Fibroblast of villous mesenchyme (primary cell): Measurements from ENCODE around the gene PLEKHG7. TPM values are rescaled to one million over a fixed set of nuclear protein-coding genes. Genes with fewer than 3 reads are reported as not detected.

Source experiments
- DNase-seq: peaks from one replicate; pipeline ENCODE4 v3.0.0-alpha.2; 2010; ENCODE audit warnings: low read depth
- H3K4me3 ChIP-seq: 2 replicates; pipeline ENCODE4 v1.5.1; 2011; ENCODE audit warnings: low read depth, mild to moderate bottlenecking, low read length
- total RNA-seq: library from RNA; depleted of rRNA; stranded (reverse); fragments of >200 nt; gene quantifications from 2 replicates; pipeline ENCODE4 v1.2.3, GENCODE V29; 2012
- TF ChIP-seq, protein P1 (sequence below): IDR thresholded peaks from 2 replicates; pipeline ENCODE4 v1.5.1; 2012; ENCODE audit warnings: low read depth, mild to moderate bottlenecking, low read length; ENCODE audit not compliant: insufficient read depth

The PLEKHG7 gene
- total RNA-seq, 1 donor: not detected

GRCh38 chr12:92733181-92733580 lies 30.4 kb downstream of the PLEKHG7 start:
- no peak overlapping the region for H3K4me3 ChIP-seq
- DNase-seq: no peak
- TF ChIP-seq, protein P1, sequence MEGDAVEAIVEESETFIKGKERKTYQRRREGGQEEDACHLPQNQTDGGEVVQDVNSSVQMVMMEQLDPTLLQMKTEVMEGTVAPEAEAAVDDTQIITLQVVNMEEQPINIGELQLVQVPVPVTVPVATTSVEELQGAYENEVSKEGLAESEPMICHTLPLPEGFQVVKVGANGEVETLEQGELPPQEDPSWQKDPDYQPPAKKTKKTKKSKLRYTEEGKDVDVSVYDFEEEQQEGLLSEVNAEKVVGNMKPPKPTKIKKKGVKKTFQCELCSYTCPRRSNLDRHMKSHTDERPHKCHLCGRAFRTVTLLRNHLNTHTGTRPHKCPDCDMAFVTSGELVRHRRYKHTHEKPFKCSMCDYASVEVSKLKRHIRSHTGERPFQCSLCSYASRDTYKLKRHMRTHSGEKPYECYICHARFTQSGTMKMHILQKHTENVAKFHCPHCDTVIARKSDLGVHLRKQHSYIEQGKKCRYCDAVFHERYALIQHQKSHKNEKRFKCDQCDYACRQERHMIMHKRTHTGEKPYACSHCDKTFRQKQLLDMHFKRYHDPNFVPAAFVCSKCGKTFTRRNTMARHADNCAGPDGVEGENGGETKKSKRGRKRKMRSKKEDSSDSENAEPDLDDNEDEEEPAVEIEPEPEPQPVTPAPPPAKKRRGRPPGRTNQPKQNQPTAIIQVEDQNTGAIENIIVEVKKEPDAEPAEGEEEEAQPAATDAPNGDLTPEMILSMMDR: no peak

DNA sequence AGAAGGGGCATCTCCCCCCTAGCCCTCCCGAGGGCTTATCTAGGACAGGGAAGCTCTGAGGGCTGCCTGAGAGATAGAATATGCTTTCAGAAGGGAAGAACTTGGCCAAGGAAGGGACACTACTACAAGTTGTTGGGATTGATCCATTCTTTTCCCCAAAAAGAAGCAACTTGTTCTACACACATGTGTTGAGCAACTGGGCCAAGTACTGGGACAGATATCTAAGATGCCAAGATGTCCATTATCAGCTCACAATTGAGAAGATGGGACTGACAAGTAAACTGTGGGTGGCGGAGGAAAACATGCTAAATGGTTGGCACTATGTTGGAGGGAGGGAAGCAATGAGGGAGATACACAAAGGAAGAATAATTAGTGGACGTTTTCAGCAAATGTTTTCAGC lies 30.9 kb downstream of the PLEKHG7 start:
- no peak for DNase-seq
- no peak overlapping the region for H3K4me3 ChIP-seq
- TF ChIP-seq, protein P1: no peak

GRCh38 chr12:92735131-92735721 lies 32.4 kb downstream of the PLEKHG7 start:
- TF ChIP-seq, protein P1: no peak
- DNase-seq: peak; percentile 77
- H3K4me3 ChIP-seq: no peak overlapping the region

DNA sequence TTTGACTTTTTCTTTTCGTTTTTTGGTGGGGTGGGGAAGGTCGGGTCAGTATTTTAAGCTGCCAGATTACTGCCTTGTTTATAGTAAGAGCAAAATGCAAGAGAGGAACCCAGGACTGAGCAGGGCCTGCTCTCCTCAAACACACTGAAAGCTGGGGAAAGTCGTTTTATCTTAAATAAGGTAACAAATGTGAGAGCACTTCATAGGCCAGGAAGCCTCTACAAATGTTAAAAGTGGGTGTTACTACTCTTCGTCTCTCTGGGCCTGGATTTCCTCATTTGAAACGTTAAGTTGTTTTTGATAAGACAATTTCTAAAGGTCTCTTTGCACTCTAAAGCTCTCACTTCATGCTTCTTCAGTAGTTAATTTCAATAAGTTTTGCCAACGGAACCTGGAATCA lies 33.8 kb downstream of the PLEKHG7 start:
- no peak for DNase-seq
- H3K4me3 ChIP-seq: no peak overlapping the region
- TF ChIP-seq, protein P1: no peak

- TF ChIP-seq, protein P1: no peak
- H3K4me3 ChIP-seq: no peak overlapping the region
- no peak for DNase-seq
Observed at GRCh38 chr12:92737855-92738850, 35.4 kb downstream of the PLEKHG7 start.

DNA sequence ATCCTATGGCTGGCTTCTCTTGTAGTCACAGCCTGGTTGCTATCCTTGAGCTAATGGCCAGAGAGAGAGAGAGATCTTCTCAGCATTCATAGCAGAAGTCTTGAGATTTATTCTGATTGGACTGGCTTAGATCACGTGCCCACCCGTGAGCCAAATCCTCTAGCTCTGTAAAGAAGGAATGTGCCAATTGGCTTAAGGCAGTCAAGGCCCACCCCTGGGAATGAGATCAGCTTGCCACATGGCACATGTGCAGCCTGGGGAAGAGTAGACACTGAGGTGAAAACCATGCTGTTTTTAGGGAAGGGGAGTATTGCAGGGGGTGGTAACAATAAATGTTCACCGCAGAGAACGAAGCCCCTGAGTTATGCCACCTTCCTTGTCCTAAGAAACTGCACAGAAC lies 36.3 kb downstream of the PLEKHG7 start:
- TF ChIP-seq, protein P1: no peak
- H3K4me3 ChIP-seq: no peak overlapping the region
- no peak for DNase-seq
